Measurements from ENCODE around the gene TOX3. TPM values are rescaled to one million over a fixed set of nuclear protein-coding genes. Genes with fewer than 3 reads are reported as not detected.

Gene TOX3
- total and polyA plus RNA-seq, 2 donors (not counting 1 experiment from before 2014, with no cell fraction given), result not detected

GRCh38 chr16:52465711-52466267 is 81.2 kb downstream of the TOX3 start:
- no peak for ATAC-seq (ENCODE audit: low read depth)
- Mint-ChIP-seq H3K4me1 (no peaks in the 10 kb centered on the region), H3K27me3 (no peaks in the 10 kb centered on the region), H3K4me3 (no peak overlapping the region), H3K27ac (no peak overlapping the region), H3K9me3 (ENCODE audit: insufficient read depth) (no peaks in the 10 kb centered on the region)
- Histone ChIP-seq H3K27me3 (replicated peaks in 1 of 4; ENCODE audit: control extremely low read depth in 1 of 4, control insufficient read depth in 3 of 4, insufficient read depth in 4 of 4, low read length in 3 of 4) (no peaks in the 10 kb centered on the region), H4K20me1 (ENCODE audit: control insufficient read depth, insufficient read depth, low read length, poor library complexity, severe bottlenecking) (no peaks in the 10 kb centered on the region), H3K4me1 (ENCODE audit: control insufficient read depth in 2 of 2, insufficient read depth in 2 of 2, low read length in 2 of 2) (no peaks in the 10 kb centered on the region), H3K79me2 (ENCODE audit: control insufficient read depth, insufficient read depth, low read length) (no peaks in the 10 kb centered on the region), H3K36me3 (replicated peaks in 1 of 2; ENCODE audit: control extremely low read depth in 1 of 2, control insufficient read depth in 1 of 2, extremely low read depth in 1 of 2, insufficient read depth in 2 of 2, low read length in 1 of 2) (no peaks in the 10 kb centered on the region), H2AFZ (ENCODE audit: insufficient read depth, low read depth, low read length, poor library complexity, severe bottlenecking) (no peak overlapping the region), H3K27ac (ENCODE audit: low read length in 2 of 2) (no peak overlapping the region), H3K9ac (ENCODE audit: low read length) (no peak overlapping the region), H3K9me3 (ENCODE audit: control extremely low read depth in 1 of 3, control insufficient read depth in 2 of 3, insufficient read depth in 1 of 3, low read length in 2 of 3) (no peaks in the 10 kb centered on the region), H3K4me3 (ENCODE audit: control extremely low read depth in 1 of 5, extremely low read depth in 1 of 5, insufficient read depth in 1 of 5, low read depth in 2 of 5, low read length in 4 of 5) (no peak overlapping the region), H3K4me2 (replicated peaks; ENCODE audit: low read depth, low read length, poor library complexity, severe bottlenecking) (no peak overlapping the region)
- ChIA-PET CTCF (no interaction called here), POLR2A (no interaction called here)
- TF ChIP-seq CTCF (IDR thresholded peaks at IDR 0.05) (no peak), EZH2 (IDR thresholded peaks at IDR 0.05; ENCODE audit: borderline replicate concordance, insufficient read depth, low read depth, low read length, poor library complexity, severe bottlenecking) (no peak)
- DNase-seq, result no peak
- WGBS (ENCODE audit: insufficient coverage), result 20% methylated on average over 1 of the region's 5 CpGs
- intact Hi-C loops (cut with micrococcal nuclease), result no loop called here

GRCh38 chr16:52463904-52464303 is 83.0 kb downstream of the TOX3 start:
- Mint-ChIP-seq H3K4me1 (no peaks in the 10 kb centered on the region), H3K27ac (no peak overlapping the region), H3K9me3 (ENCODE audit: insufficient read depth) (no peaks in the 10 kb centered on the region), H3K4me3 (no peak overlapping the region), H3K27me3 (no peaks in the 10 kb centered on the region)
- TF ChIP-seq EZH2 (IDR thresholded peaks at IDR 0.05; ENCODE audit: borderline replicate concordance, insufficient read depth, low read depth, low read length, poor library complexity, severe bottlenecking), result no peak
- no peak for TF ChIP-seq CTCF (IDR thresholded peaks at IDR 0.05)
- Histone ChIP-seq H2AFZ (ENCODE audit: insufficient read depth, low read depth, low read length, poor library complexity, severe bottlenecking) (no peak overlapping the region), H3K27me3 (replicated peaks in 1 of 4; ENCODE audit: control extremely low read depth in 1 of 4, control insufficient read depth in 3 of 4, insufficient read depth in 4 of 4, low read length in 3 of 4) (no peaks in the 10 kb centered on the region), H3K79me2 (ENCODE audit: control insufficient read depth, insufficient read depth, low read length) (no peaks in the 10 kb centered on the region), H3K27ac (ENCODE audit: low read length in 2 of 2) (no peak overlapping the region), H3K4me2 (replicated peaks; ENCODE audit: low read depth, low read length, poor library complexity, severe bottlenecking) (no peak overlapping the region), H3K36me3 (replicated peaks in 1 of 2; ENCODE audit: control extremely low read depth in 1 of 2, control insufficient read depth in 1 of 2, extremely low read depth in 1 of 2, insufficient read depth in 2 of 2, low read length in 1 of 2) (no peaks in the 10 kb centered on the region), H3K4me1 (ENCODE audit: control insufficient read depth in 2 of 2, insufficient read depth in 2 of 2, low read length in 2 of 2) (no peaks in the 10 kb centered on the region), H3K9ac (ENCODE audit: low read length) (no peak overlapping the region), H3K9me3 (ENCODE audit: control extremely low read depth in 1 of 3, control insufficient read depth in 2 of 3, insufficient read depth in 1 of 3, low read length in 2 of 3) (no peaks in the 10 kb centered on the region), H4K20me1 (ENCODE audit: control insufficient read depth, insufficient read depth, low read length, poor library complexity, severe bottlenecking) (no peaks in the 10 kb centered on the region), H3K4me3 (ENCODE audit: control extremely low read depth in 1 of 5, extremely low read depth in 1 of 5, insufficient read depth in 1 of 5, low read depth in 2 of 5, low read length in 4 of 5) (no peak overlapping the region)
- ChIA-PET POLR2A (no interaction called here), CTCF (no interaction called here)
- ATAC-seq (ENCODE audit: low read depth) (no peak), DNase-seq (no peak)
- 91% methylated on average over 4 of the region's 8 CpGs for WGBS (ENCODE audit: insufficient coverage)
- intact Hi-C loops (cut with micrococcal nuclease), result no loop called here
